Measurements from ENCODE around the gene ZMYND8.
"Not testable (repeated sequence)": the region's sequence is repeated elsewhere in the genome, so short reads cannot be mapped to it uniquely, and the experiment has no call there.

The ZMYND8 gene

GRCh38 chr20:47309806-47310426 is 46.6 kb downstream of the ZMYND8 start:
- DNase-seq, result no peak

GRCh38 chr20:47309394-47309793 is 47.1 kb downstream of the ZMYND8 start:
- DNase-seq, result no peak

- DNase-seq, result not testable (repeated sequence)
Measured at GRCh38 chr20:47307569-47307968, 48.9 kb downstream of the ZMYND8 start.

GRCh38 chr20:47306755-47307370 is 49.6 kb downstream of the ZMYND8 start:
- DNase-seq, result no peak

- DNase-seq, result no peak
Measured at GRCh38 chr20:47306095-47306494, 50.4 kb downstream of the ZMYND8 start.

- DNase-seq, result no peak
Measured at GRCh38 chr20:47305667-47306066, 50.8 kb downstream of the ZMYND8 start.

- DNase-seq, result no peak
Measured at GRCh38 chr20:47304287-47304686, 52.2 kb downstream of the ZMYND8 start.

GRCh38 chr20:47303736-47304135 is 52.8 kb downstream of the ZMYND8 start:
- DNase-seq, result no peak

- no peak for DNase-seq
Measured at GRCh38 chr20:47300071-47300470, 56.4 kb downstream of the ZMYND8 start.

GRCh38 chr20:47298624-47299023 is 57.9 kb downstream of the ZMYND8 start:
- DNase-seq, result no peak

GRCh38 chr20:47297746-47298145 is 58.8 kb downstream of the ZMYND8 start:
- DNase-seq, result no peak

GRCh38 chr20:47296950-47297349 is 59.5 kb downstream of the ZMYND8 start:
- peak; percentile 46 for DNase-seq

GRCh38 chr20:47295921-47296426 is 60.5 kb downstream of the ZMYND8 start:
- DNase-seq, result no peak

- no peak for DNase-seq
Measured at GRCh38 chr20:47295129-47295813, 61.2 kb downstream of the ZMYND8 start.

GRCh38 chr20:47293631-47294030 is 62.9 kb downstream of the ZMYND8 start:
- no peak for DNase-seq

- no peak for DNase-seq
Measured at GRCh38 chr20:47292581-47292980, 63.9 kb downstream of the ZMYND8 start.

GRCh38 chr20:47290666-47291430 is 65.7 kb downstream of the ZMYND8 start:
- no peak for DNase-seq

- DNase-seq, result no peak
Measured at GRCh38 chr20:47290008-47290407, 66.5 kb downstream of the ZMYND8 start.

- DNase-seq, result no peak
Measured at GRCh38 chr20:47289096-47289495, 67.4 kb downstream of the ZMYND8 start.

GRCh38 chr20:47288530-47288929 is 68.0 kb downstream of the ZMYND8 start:
- not testable (repeated sequence) for DNase-seq

- no peak for DNase-seq
Measured at GRCh38 chr20:47287609-47288144, 68.8 kb downstream of the ZMYND8 start.

- DNase-seq, result no peak
Measured at GRCh38 chr20:47286681-47287080, 69.8 kb downstream of the ZMYND8 start.

GRCh38 chr20:47285189-47285588 is 71.3 kb downstream of the ZMYND8 start:
- DNase-seq, result no peak
